H1 (cell line): ENCODE measurements around the gene SERPINH1. TPM values are rescaled to one million over a fixed set of nuclear protein-coding genes. Genes with fewer than 3 reads are reported as not detected.

Experiments used
- CTCF ChIA-PET: fragments of 300-600 bp; sonication (Branson Sonifier 250); formaldehyde crosslinking; loops from one replicate; lab custom pipeline; 2021; ENCODE audit not compliant: partially characterized antibody; lab: Charles Lee
- POLR2A ChIA-PET: fragments of 300-600 bp; sonication (Branson Sonifier 250); formaldehyde crosslinking; loops from one replicate; lab custom pipeline; 2021; ENCODE audit warnings: inconsistent platforms; ENCODE audit not compliant: partially characterized antibody; lab: Charles Lee
- DNase-seq, 2 experiments: peaks; one replicate each; pipeline versions ENCODE4 v3.0.0 to v3.0.0-alpha.2; 2010 to 2022; ENCODE audit warnings: low spot score in 2 of 2, low read depth in 1 of 2, mixed read lengths in 1 of 2
- FAIRE-seq: peaks from 2 replicates; lab custom pipeline; 2011; peaks lifted over from hg19 to GRCh38; lab: Jason Lieb, UNC
- H2AFZ ChIP-seq: 2 replicates; pipeline ENCODE4 v1.8.1; 2012; ENCODE audit warnings: low read length, inconsistent platforms
- H2AK5ac ChIP-seq: 2 replicates; pipeline ENCODE4 v1.6.1; 2013; ENCODE audit warnings: low read depth, low read length
- H2BK120ac ChIP-seq: replicated peaks from 2 replicates; pipeline ENCODE3; 2013; ENCODE audit warnings: low read depth, low read length, inconsistent platforms
- H2BK12ac ChIP-seq: 2 replicates; pipeline ENCODE4 v1.6.1; 2013; ENCODE audit warnings: low read depth, low read length
- H2BK15ac ChIP-seq: 2 replicates; pipeline ENCODE4 v1.6.1; 2013; ENCODE audit warnings: low read length
- H2BK20ac ChIP-seq: 2 replicates; pipeline ENCODE4 v1.6.1; 2013; ENCODE audit warnings: low read length
- H2BK5ac ChIP-seq: 2 replicates; pipeline ENCODE4 v1.6.1; 2013; ENCODE audit warnings: low read depth, low read length
- H3K14ac ChIP-seq: 2 replicates; pipeline ENCODE4 v1.6.1; 2013; ENCODE audit warnings: inconsistent platforms; ENCODE audit not compliant: insufficient read length
- H3K18ac ChIP-seq: 2 replicates; pipeline ENCODE4 v1.6.1; 2013; ENCODE audit warnings: low read length; ENCODE audit errors: extremely low read depth
- H3K23ac ChIP-seq: 2 replicates; pipeline ENCODE4 v1.6.1; 2013; ENCODE audit warnings: inconsistent platforms; ENCODE audit not compliant: insufficient read length
- H3K23me2 ChIP-seq: 2 replicates; pipeline ENCODE4 v1.6.1; 2013; ENCODE audit warnings: low read depth, low read length
- H3K27ac ChIP-seq: 2 replicates; pipeline ENCODE4 v1.6.1; 2011; ENCODE audit warnings: low read depth, low read length, inconsistent platforms
- H3K27me3 ChIP-seq, 4 experiments: replicated peaks in 1 of 4; 1 replicate in 1 of 4; 2 replicates in 3 of 4; pipeline versions ENCODE4 v1.6.1 to v1.8.1; 2011 to 2013; ENCODE audit warnings: low read length in 3 of 4, mild to moderate bottlenecking in 3 of 4, inconsistent platforms in 2 of 4, mixed read lengths in 2 of 4, moderate library complexity in 1 of 4; ENCODE audit not compliant: control insufficient read depth in 3 of 4, insufficient read depth in 3 of 4; ENCODE audit errors: extremely low read depth in 1 of 4
- H3K36me3 ChIP-seq, 4 experiments: 2 replicates each; pipeline versions ENCODE4 v1.6.1 to v1.8.1; 2011 to 2013; ENCODE audit warnings: mild to moderate bottlenecking in 4 of 4, low read length in 3 of 4, moderate library complexity in 2 of 4, control low read depth in 1 of 4, inconsistent platforms in 1 of 4; ENCODE audit not compliant: insufficient read depth in 4 of 4, control insufficient read depth in 2 of 4
- H3K4ac ChIP-seq: replicated peaks from 2 replicates; pipeline ENCODE3; 2013; ENCODE audit warnings: low read length, low read depth, mixed read lengths, inconsistent platforms; ENCODE audit not compliant: insufficient read length
- H3K4me1 ChIP-seq, 4 experiments: replicated peaks in 1 of 4; 1 replicate in 1 of 4; 2 replicates in 3 of 4; pipeline versions ENCODE4 v1.6.1 to v1.8.1; 2011 to 2013; ENCODE audit warnings: low read length in 3 of 4, inconsistent platforms in 2 of 4, mixed read lengths in 1 of 4; ENCODE audit not compliant: insufficient read depth in 4 of 4, control insufficient read depth in 3 of 4
- H3K4me2 ChIP-seq, 2 experiments: 2 replicates each; pipeline versions ENCODE4 v1.6.1 to v1.8.1; 2011 to 2013; ENCODE audit warnings: low read depth in 2 of 2, low read length in 2 of 2, control low read depth in 1 of 2, inconsistent platforms in 1 of 2, mild to moderate bottlenecking in 1 of 2; ENCODE audit not compliant: insufficient read depth in 1 of 2
- H3K4me3 ChIP-seq, 4 experiments: fragments of 200-600, 300-600 bp in 1 of 4; sonication (generic), shearing (Covaris generic), sonication (Bioruptor Twin) in 1 of 4; 2 replicates each; pipeline versions ENCODE4 v1.5.1 to v1.8.1; 2011 to 2016; ENCODE audit warnings: low read length in 4 of 4, low read depth in 3 of 4, control low read depth in 2 of 4, inconsistent platforms in 2 of 4, mild to moderate bottlenecking in 2 of 4, mixed read lengths in 1 of 4, moderate library complexity in 1 of 4; ENCODE audit not compliant: insufficient read depth in 2 of 4; ENCODE audit errors: extremely low read depth in 1 of 4
- H3K56ac ChIP-seq: replicated peaks from 2 replicates; pipeline ENCODE3; 2013; ENCODE audit warnings: low read depth, mild to moderate bottlenecking, mixed read lengths, low read length, inconsistent platforms; ENCODE audit not compliant: insufficient read length
- H3K79me1 ChIP-seq: 2 replicates; pipeline ENCODE4 v1.6.1; 2013; ENCODE audit warnings: low read depth, low read length, control low read depth
- H3K79me2 ChIP-seq, 2 experiments: 2 replicates each; pipeline versions ENCODE4 v1.6.1 to v1.8.1; 2012 to 2013; ENCODE audit warnings: low read length in 2 of 2, mild to moderate bottlenecking in 2 of 2, inconsistent platforms in 1 of 2; ENCODE audit not compliant: insufficient read depth in 2 of 2, control insufficient read depth in 1 of 2
- H3K9ac ChIP-seq, 4 experiments: replicated peaks in 1 of 4; 1 replicate in 1 of 4; 2 replicates in 3 of 4; pipeline versions ENCODE4 v1.6.1 to v1.8.1; 2011 to 2013; ENCODE audit warnings: low read depth in 3 of 4, low read length in 3 of 4, control low read depth in 2 of 4, mild to moderate bottlenecking in 2 of 4, moderate library complexity in 2 of 4, inconsistent platforms in 1 of 4; ENCODE audit errors: extremely low read depth in 1 of 4
- H3K9me3 ChIP-seq, 2 experiments: 2 replicates each; pipeline versions ENCODE4 v1.6.1 to v1.8.1; 2012 to 2013; ENCODE audit warnings: mild to moderate bottlenecking in 2 of 2, moderate library complexity in 2 of 2, control low read depth in 1 of 2, inconsistent platforms in 1 of 2, low read depth in 1 of 2, low read length in 1 of 2, mixed read lengths in 1 of 2; ENCODE audit not compliant: insufficient read depth in 2 of 2
- H4K20me1 ChIP-seq, 2 experiments: replicated peaks in 1 of 2; 2 replicates each; pipeline versions ENCODE3 to v1.8.1; 2011 to 2013; ENCODE audit warnings: inconsistent platforms in 2 of 2, low read length in 2 of 2, mild to moderate bottlenecking in 1 of 2; ENCODE audit not compliant: insufficient read depth in 2 of 2, control insufficient read depth in 1 of 2
- H4K5ac ChIP-seq: 2 replicates; pipeline ENCODE4 v1.6.1; 2013; ENCODE audit warnings: low read length, low read depth, mixed read lengths, inconsistent platforms; ENCODE audit not compliant: insufficient read length
- H4K8ac ChIP-seq: 2 replicates; pipeline ENCODE4 v1.8.0; 2013; ENCODE audit warnings: mild to moderate bottlenecking, moderate library complexity, low read length, inconsistent platforms; ENCODE audit not compliant: insufficient read depth; ENCODE audit errors: extremely low read depth
- H4K91ac ChIP-seq: replicated peaks from 2 replicates; pipeline ENCODE3; 2013; ENCODE audit warnings: low read length, mixed read lengths, inconsistent platforms; ENCODE audit not compliant: insufficient read length
- CBX5 ChIP-seq: fragments of 300-800, 300-1000 bp; sonication (generic); IDR thresholded peaks from 2 replicates; pipeline ENCODE4 v1.7.1; 2016; ENCODE audit warnings: antibody characterized with exemption, low read length, low read depth
- CBX8 ChIP-seq: fragments of 300-800, 300-1000 bp; sonication (generic); IDR thresholded peaks from 2 replicates; pipeline ENCODE4 v1.7.1; 2016; ENCODE audit warnings: low read depth, low read length, borderline replicate concordance
- EP300 ChIP-seq, 2 experiments: IDR thresholded peaks; 1 replicate in 1 of 2; 2 replicates in 1 of 2; pipeline ENCODE4 v1.6.1; 2011 to 2012; ENCODE audit warnings: low read depth in 2 of 2, low read length in 2 of 2, mild to moderate bottlenecking in 2 of 2, borderline replicate concordance in 1 of 2, inconsistent platforms in 1 of 2, moderate library complexity in 1 of 2
- POLR2A ChIP-seq, 2 experiments: IDR thresholded peaks; 1 replicate in 1 of 2; 2 replicates in 1 of 2; pipeline ENCODE4 v1.6.1; 2011; ENCODE audit warnings: low read depth in 2 of 2, low read length in 2 of 2, mild to moderate bottlenecking in 2 of 2; ENCODE audit errors: control extremely low read depth in 1 of 2
- POLR2AphosphoS5 ChIP-seq: IDR thresholded peaks from 2 replicates; pipeline ENCODE4 v1.6.1; 2011; ENCODE audit warnings: low read depth, low read length
- RAD21 ChIP-seq, 2 experiments: IDR thresholded peaks in 1 of 2; conservative IDR thresholded peaks in 1 of 2; 2 replicates each; pipeline ENCODE4 v1.6.1; 2011; ENCODE audit warnings: low read depth in 2 of 2, low read length in 2 of 2, improper control_type of control experiment in 1 of 2, inconsistent platforms in 1 of 2, mild to moderate bottlenecking in 1 of 2, moderate library complexity in 1 of 2
- TCF12 ChIP-seq: IDR thresholded peaks from 2 replicates; pipeline ENCODE4 v1.6.1; 2011; ENCODE audit warnings: low read depth, mild to moderate bottlenecking, low read length
- WGBS, 2 experiments: shearing (Covaris generic) in 1 of 2; methylation state at CpG; one replicate each; pipeline versions ENCODE4 v1.1.6 to v1.1.7; 2013 to 2015; ENCODE audit warnings: low lambda C conversion rate in 2 of 2, mixed read lengths in 2 of 2, inconsistent platforms in 1 of 2, low coverage in 1 of 2, missing lambda C conversion rate in 1 of 2; ENCODE audit not compliant: insufficient replicate concordance in 2 of 2, insufficient coverage in 1 of 2, insufficient read length in 1 of 2; ENCODE audit errors: extremely low coverage in 1 of 2, missing lambda C conversion rate in 1 of 2; 5-methylcytosine and 5-hydroxymethylcytosine counted together
- polyA plus RNA-seq, 7 experiments: library from polyadenylated mRNA; depleted of rRNA in 3 of 7; stranded (reverse) in 5 of 7; unstranded in 2 of 7; fragments of >200 nt in 5 of 7; fragments of 200-250 nt in 2 of 7; gene quantifications; 1 replicate in 5 of 7; 2 replicates in 1 of 7; 4 replicates in 1 of 7; pipeline versions ENCODE4 v1.2.1 to v1.2.3, GENCODE V29; 2011 to 2013; ENCODE audit warnings: missing spikeins in 2 of 7, mixed read lengths in 2 of 7
- total RNA-seq: library from RNA; stranded (reverse); fragmentation: NEBNext Ultra II Directional; extraction: Animal tissue kit (Norgen Biotek cat#: 25700); gene quantifications from 2 replicates; pipeline ENCODE4 v1.2.1, GENCODE V29; 2021
- TF ChIP-seq, protein P1 (sequence below): IDR thresholded peaks from 2 replicates; pipeline ENCODE4 v1.6.1; 2012; ENCODE audit warnings: low read length, inconsistent platforms
- TF ChIP-seq, protein P2 (sequence below): IDR thresholded peaks from 2 replicates; pipeline ENCODE4 v1.6.1; 2012; ENCODE audit warnings: inconsistent platforms

Gene SERPINH1
- total and polyA plus RNA-seq, 2 of the 8 experiments (the other 6 are each of a cell fraction or from before 2014, with no cell fraction given), result 420 to 621 TPM

DNA sequence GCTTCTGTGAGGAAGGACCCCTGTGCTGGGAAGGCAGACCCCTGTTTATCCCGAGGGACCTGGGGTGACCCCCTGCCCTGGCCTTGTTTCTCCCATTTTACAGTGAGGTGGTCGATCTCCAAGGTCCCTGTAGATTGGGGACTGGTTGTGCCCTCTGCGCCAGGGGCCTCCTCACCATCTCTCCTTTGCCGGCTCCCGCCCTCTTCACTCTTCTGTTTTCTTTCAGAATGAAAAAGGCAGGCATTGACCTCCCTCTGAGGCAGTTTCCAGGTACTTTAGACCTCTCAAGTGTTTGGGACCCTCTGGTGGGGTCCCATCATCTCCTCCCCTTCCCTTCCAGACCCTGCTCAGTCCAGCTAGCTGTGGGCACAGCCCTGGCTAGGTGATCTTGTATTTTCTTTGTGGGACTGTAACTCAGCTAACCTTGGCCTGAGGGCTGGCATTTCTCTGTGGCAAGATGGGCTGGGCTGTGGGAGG lies 1.5 kb downstream of the SERPINH1 start:
- Histone ChIP-seq H2BK120ac (peak overlapping the region; percentile 73), H3K14ac (peak overlapping the region; percentile 44)
- no peak for TF ChIP-seq TCF12
- TF ChIP-seq, protein P1, sequence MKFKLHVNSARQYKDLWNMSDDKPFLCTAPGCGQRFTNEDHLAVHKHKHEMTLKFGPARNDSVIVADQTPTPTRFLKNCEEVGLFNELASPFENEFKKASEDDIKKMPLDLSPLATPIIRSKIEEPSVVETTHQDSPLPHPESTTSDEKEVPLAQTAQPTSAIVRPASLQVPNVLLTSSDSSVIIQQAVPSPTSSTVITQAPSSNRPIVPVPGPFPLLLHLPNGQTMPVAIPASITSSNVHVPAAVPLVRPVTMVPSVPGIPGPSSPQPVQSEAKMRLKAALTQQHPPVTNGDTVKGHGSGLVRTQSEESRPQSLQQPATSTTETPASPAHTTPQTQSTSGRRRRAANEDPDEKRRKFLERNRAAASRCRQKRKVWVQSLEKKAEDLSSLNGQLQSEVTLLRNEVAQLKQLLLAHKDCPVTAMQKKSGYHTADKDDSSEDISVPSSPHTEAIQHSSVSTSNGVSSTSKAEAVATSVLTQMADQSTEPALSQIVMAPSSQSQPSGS, result no peak
- TF ChIP-seq RAD21 (IDR thresholded peaks at IDR 0.05 in 1 of 2, conservative IDR thresholded peaks at IDR 0.05 in 1 of 2; ENCODE audit: low read depth in 2 of 2, low read length in 2 of 2), result no peak
- no peak for TF ChIP-seq CBX5
- TF ChIP-seq EP300 (IDR thresholded peaks at IDR 0.05; ENCODE audit: borderline replicate concordance in 1 of 2, low read depth in 2 of 2, low read length in 2 of 2), result no peak
- no peak for TF ChIP-seq POLR2AphosphoS5
- TF ChIP-seq, protein P2, sequence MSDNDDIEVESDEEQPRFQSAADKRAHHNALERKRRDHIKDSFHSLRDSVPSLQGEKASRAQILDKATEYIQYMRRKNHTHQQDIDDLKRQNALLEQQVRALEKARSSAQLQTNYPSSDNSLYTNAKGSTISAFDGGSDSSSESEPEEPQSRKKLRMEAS, result no peak
- no peak for TF ChIP-seq CBX8
- peak in 1 of 2 experiments; percentile 16; a peak in 1 of 3 replicates for TF ChIP-seq POLR2A (IDR thresholded peaks at IDR 0.05; ENCODE audit: control extremely low read depth in 1 of 2, low read depth in 2 of 2, low read length in 2 of 2)
- TF ChIP-seq, all 59 proteins: peak for 1
- no peak for FAIRE-seq
- CTCF ChIA-PET, result interaction anchor here (0.7 to 17.4 kb wide), 15 partner anchors 4 to 118 kb away, joined by 3 to 344 read pairs (median 6); partner anchors contain the start of genes GDPD5 and SERPINH1
- H2AK5ac ChIP-seq, result peak overlapping the region; percentile 82; the same call in 1 of the 2 replicates
- H3K4me2 ChIP-seq, result peak overlapping the region; percentile 82 to 95
- peaks cover 10% of the 10 kb centered on the region; the same call in 1 of the 2 replicates for H3K79me1 ChIP-seq
- H4K8ac ChIP-seq, result peak overlapping the region; percentile 83
- H4K5ac ChIP-seq, result peak overlapping the region; percentile 54
- H3K18ac ChIP-seq, result peak overlapping the region; percentile 96
- POLR2A ChIA-PET, result interaction anchor here (0.7 to 35.1 kb wide), 8 partner anchors 0 to 163 kb away, joined by 3 to 1120 read pairs (median 26); partner anchors contain the start of genes GDPD5 and SERPINH1
- peaks cover 11 to 66% of the 10 kb centered on the region in 2 experiments for H3K79me2 ChIP-seq
- 6% methylated on average over 5 of the region's 5 CpGs; no CpG with 5 or more reads in 1 of the 2 experiments for WGBS, 2 experiments
- H3K23me2 ChIP-seq, result peaks cover 12% of the 10 kb centered on the region
- H3K56ac ChIP-seq, result peak overlapping the region; percentile 77
- H2BK15ac ChIP-seq, result peak overlapping the region; percentile 99; the same call in 1 of the 2 replicates
- DNase-seq, result no peak
- peak overlapping the region; percentile 97 for H3K4ac ChIP-seq
- H3K4me3 ChIP-seq, result peak overlapping the region; percentile 62 to 93 (median 84)
- H4K91ac ChIP-seq, result peak overlapping the region; percentile 96
- no peak overlapping the region for H3K23ac ChIP-seq
- H2BK5ac ChIP-seq, result peak overlapping the region; percentile 96
- no peak overlapping the region for H2AFZ ChIP-seq
- peaks cover 13 to 27% (median 22%) of the 10 kb centered on the region in 4 experiments for H3K36me3 ChIP-seq
- peaks cover 10 to 50% (median 33%) of the 10 kb centered on the region in 4 experiments for H3K4me1 ChIP-seq
- peak overlapping the region in 3 of 4 experiments; percentile 70 to 91 (median 89); a peak in 6 of 7 replicates for H3K9ac ChIP-seq
- H3K27me3 ChIP-seq, result no peaks in the 10 kb centered on the region
- H2BK20ac ChIP-seq, result peak overlapping the region; percentile 98; the same call in 1 of the 2 replicates
- no peaks in the 10 kb centered on the region for H3K9me3 ChIP-seq
- H3K27ac ChIP-seq, result peak overlapping the region; percentile 95
- H2BK12ac ChIP-seq, result peak overlapping the region; percentile 68; the same call in 1 of the 2 replicates
- peaks cover 8 to 16% of the 10 kb centered on the region in 2 experiments for H4K20me1 ChIP-seq
